ENCODE measurements around the gene LAMA4. TPM values are rescaled to one million over a fixed set of nuclear protein-coding genes. Genes with fewer than 3 reads are reported as not detected.

Gene LAMA4
- total RNA-seq, 1 donor from 2014 or later: 103 TPM

- no peak for DNase-seq
- no peak for TF ChIP-seq CTCF (IDR thresholded peaks at IDR 0.05; ENCODE audit: borderline replicate concordance)
- Histone ChIP-seq H3K36me3 (peaks cover 98% of the 10 kb centered on the region), H3K27me3 (ENCODE audit: low read depth) (no peaks in the 10 kb centered on the region), H3K27ac (replicated peaks) (no peak overlapping the region), H3K4me1 (no peaks in the 10 kb centered on the region), H3K9me3 (replicated peaks) (no peaks in the 10 kb centered on the region), H3K4me3 (no peak overlapping the region)
- intact Hi-C loops (cut with micrococcal nuclease): no loop called here
Measured at GRCh38 chr6:112122756-112123155, 131.6 kb downstream of the LAMA4 start.

- no peaks in the 10 kb centered on the region for H3K9me3 ChIP-seq (replicated peaks)
- no peak for DNase-seq
- no peaks in the 10 kb centered on the region for H3K27me3 ChIP-seq (ENCODE audit: low read depth)
- H3K36me3 ChIP-seq: peaks cover 97% of the 10 kb centered on the region
- TF ChIP-seq CTCF (IDR thresholded peaks at IDR 0.05; ENCODE audit: borderline replicate concordance): no peak
- intact Hi-C loops (cut with micrococcal nuclease): no loop called here
- peaks cover 17% of the 10 kb centered on the region for H3K4me1 ChIP-seq
- no peak overlapping the region for H3K4me3 ChIP-seq
- H3K27ac ChIP-seq (replicated peaks): no peak overlapping the region
Measured at GRCh38 chr6:112118034-112118433, 136.3 kb downstream of the LAMA4 start.

GRCh38 chr6:112117554-112117953 is 136.8 kb downstream of the LAMA4 start:
- intact Hi-C loops (cut with micrococcal nuclease): no loop called here
- no peaks in the 10 kb centered on the region for H3K9me3 ChIP-seq (replicated peaks)
- DNase-seq: no peak
- no peak overlapping the region for H3K4me3 ChIP-seq
- H3K27me3 ChIP-seq (ENCODE audit: low read depth): no peaks in the 10 kb centered on the region
- peaks cover 92% of the 10 kb centered on the region for H3K36me3 ChIP-seq
- TF ChIP-seq CTCF (IDR thresholded peaks at IDR 0.05; ENCODE audit: borderline replicate concordance): no peak
- H3K27ac ChIP-seq (replicated peaks): no peak overlapping the region
- H3K4me1 ChIP-seq: peaks cover 22% of the 10 kb centered on the region

- H3K27ac ChIP-seq (replicated peaks): no peak overlapping the region
Measured at GRCh38 chr6:112116221-112116620, 138.1 kb downstream of the LAMA4 start.

GRCh38 chr6:112114577-112115223 is 139.7 kb downstream of the LAMA4 start:
- intact Hi-C loops (cut with micrococcal nuclease): no loop called here
- H3K9me3 ChIP-seq (replicated peaks): no peaks in the 10 kb centered on the region
- H3K4me1 ChIP-seq: peaks cover 36% of the 10 kb centered on the region
- peaks cover 91% of the 10 kb centered on the region for H3K36me3 ChIP-seq
- H3K4me3 ChIP-seq: no peak overlapping the region
- H3K27me3 ChIP-seq (ENCODE audit: low read depth): no peaks in the 10 kb centered on the region
- no peak for DNase-seq
- no peak overlapping the region for H3K27ac ChIP-seq (replicated peaks)
- no peak for TF ChIP-seq CTCF (IDR thresholded peaks at IDR 0.05; ENCODE audit: borderline replicate concordance)

More at GRCh38 chr6:112116221-112116620, 138.1 kb downstream of the LAMA4 start:
- no peak for DNase-seq
- no peaks in the 10 kb centered on the region for H3K9me3 ChIP-seq (replicated peaks)
- TF ChIP-seq CTCF (IDR thresholded peaks at IDR 0.05; ENCODE audit: borderline replicate concordance): no peak
- H3K36me3 ChIP-seq: peaks cover 93% of the 10 kb centered on the region
- intact Hi-C loops (cut with micrococcal nuclease): no loop called here
- H3K4me3 ChIP-seq: no peak overlapping the region
- peaks cover 28% of the 10 kb centered on the region for H3K4me1 ChIP-seq
- no peaks in the 10 kb centered on the region for H3K27me3 ChIP-seq (ENCODE audit: low read depth)

Measured in left ventricle myocardium inferior (tissue), 1 donor.